Measurements from ENCODE around the gene CEP350.

CEP350 gene

GRCh38 chr1:180135535-180135934 lies 180.9 kb downstream of the CEP350 start:
- H3K4me3 ChIP-seq = no peak overlapping the region
- no peak for TF ChIP-seq CTCF (IDR thresholded peaks at IDR 0.05)
- DNase-seq (ENCODE audit: low spot score) = no peak
- no peak overlapping the region for H3K27ac ChIP-seq

- H3K27ac ChIP-seq = no peak overlapping the region
- no peak for DNase-seq (ENCODE audit: low spot score)
- no peak overlapping the region for H3K4me3 ChIP-seq
- TF ChIP-seq CTCF (IDR thresholded peaks at IDR 0.05) = no peak
These were observed 181.8 kb downstream of the CEP350 start for GRCh38 chr1:180136331-180136967.

GRCh38 chr1:180136968-180137356 lies 182.4 kb downstream of the CEP350 start:
- no peak for DNase-seq (ENCODE audit: low spot score)
- H3K4me3 ChIP-seq = no peak overlapping the region
- TF ChIP-seq CTCF (IDR thresholded peaks at IDR 0.05) = no peak
- H3K27ac ChIP-seq = no peak overlapping the region

GRCh38 chr1:180137776-180138175 lies 183.2 kb downstream of the CEP350 start:
- no peak for DNase-seq (ENCODE audit: low spot score)
- no peak overlapping the region for H3K4me3 ChIP-seq
- no peak for TF ChIP-seq CTCF (IDR thresholded peaks at IDR 0.05)
- H3K27ac ChIP-seq = no peak overlapping the region

- no peak for DNase-seq (ENCODE audit: low spot score)
- no peak overlapping the region for H3K27ac ChIP-seq
- no peak overlapping the region for H3K4me3 ChIP-seq
- TF ChIP-seq CTCF (IDR thresholded peaks at IDR 0.05) = no peak
These were observed 186.8 kb downstream of the CEP350 start for GRCh38 chr1:180141381-180141934.

- no peak for TF ChIP-seq CTCF (IDR thresholded peaks at IDR 0.05)
- no peak overlapping the region for H3K27ac ChIP-seq
- DNase-seq (ENCODE audit: low spot score) = no peak
- H3K4me3 ChIP-seq = no peak overlapping the region
These were observed 188.7 kb downstream of the CEP350 start for GRCh38 chr1:180143359-180143758.

GRCh38 chr1:180144659-180145357 lies 190.2 kb downstream of the CEP350 start:
- no peak for TF ChIP-seq CTCF (IDR thresholded peaks at IDR 0.05)
- DNase-seq (ENCODE audit: low spot score) = no peak
- Histone ChIP-seq H3K4me3 (no peak overlapping the region), H3K27ac (no peak overlapping the region)

Measured in coronary artery (tissue), 2 donors.